ENCODE measurements around the gene RNU11. TPM values are rescaled to one million over a fixed set of nuclear protein-coding genes. Genes with fewer than 3 reads are reported as not detected.
A peak's percentile ranks its signal among the peaks of the same experiment; 100 is the strongest.
"Not testable (repeated sequence)": the region's sequence is repeated elsewhere in the genome, so short reads cannot be mapped to it uniquely, and the experiment has no call there.

The RNU11 gene
- total RNA-seq (2014; rRNA removed; shearing (Covaris generic)) = not detected in 2 replicates
- polyA plus RNA-seq (2015; cell fraction: cytosol; rRNA removed) = not detected in 2 replicates
- not detected in 2 replicates for polyA plus RNA-seq (2015; cell fraction: nucleus; rRNA removed)

DNA sequence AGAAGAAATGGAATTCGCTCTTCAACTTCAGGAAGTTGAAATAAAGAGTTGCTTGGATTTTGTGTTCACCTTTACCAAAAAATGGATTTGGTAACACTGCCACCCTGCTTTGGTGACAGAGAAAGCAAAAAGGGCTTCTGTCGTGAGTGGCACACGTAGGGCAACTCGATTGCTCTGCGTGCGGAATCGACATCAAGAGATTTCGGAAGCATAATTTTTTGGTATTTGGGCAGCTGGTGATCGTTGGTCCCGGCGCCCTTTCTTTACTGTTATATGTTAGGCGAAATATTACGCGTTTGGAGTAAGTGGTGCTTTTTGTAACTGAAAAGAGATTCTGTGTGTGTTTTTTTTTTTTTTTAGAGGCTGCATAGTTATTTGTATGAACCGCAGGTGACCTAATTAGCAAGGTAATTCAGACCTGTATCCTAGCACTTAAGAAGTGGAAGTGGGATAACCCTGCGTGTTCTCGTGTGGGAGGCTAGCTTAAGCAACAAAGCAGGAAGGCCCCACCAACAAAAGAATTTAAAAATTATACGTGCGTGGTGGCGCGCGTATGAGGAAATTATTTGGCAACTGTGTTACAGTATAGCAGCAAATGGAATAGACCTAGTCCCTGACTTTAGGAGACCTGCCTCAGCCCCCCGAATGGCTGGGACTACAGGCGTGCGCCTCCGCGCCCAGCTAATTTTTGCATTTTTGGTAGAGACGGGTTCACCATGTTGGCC lies at the start of gene RNU11:
Gene RNU11, plus strand, starts transcription at position 127 of the 725 bp plus-strand sequence.
- DNase-seq (ENCODE audit: low read depth) = peak; percentile 100

DNA sequence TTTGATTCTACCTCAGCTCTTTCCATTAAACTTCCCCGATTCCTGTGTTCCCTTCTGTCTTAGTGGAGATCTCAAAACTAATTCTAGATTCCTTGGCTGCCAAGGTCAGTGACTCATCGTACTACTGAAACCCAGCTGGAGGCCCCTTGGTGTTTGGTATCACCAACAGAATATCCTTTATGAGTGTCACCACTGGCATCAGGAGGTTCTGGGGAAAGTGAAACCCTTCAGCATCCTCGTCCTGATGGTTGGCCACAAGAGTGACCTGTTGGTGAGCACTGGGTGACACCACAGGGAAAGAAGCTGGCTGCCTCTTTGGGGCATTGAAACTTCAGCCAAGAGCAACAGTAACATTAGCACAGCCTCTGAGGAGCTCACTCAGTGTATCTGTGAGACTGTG lies 46.7 kb upstream of the RNU11 start:
- DNase-seq (ENCODE audit: low read depth) = peak; percentile 93

- peak; percentile 69 for DNase-seq (ENCODE audit: low read depth)
Observed at GRCh38 chr1:28602536-28603439, 45.6 kb upstream of the RNU11 start.

- no peak for DNase-seq (ENCODE audit: low read depth)
Observed at GRCh38 chr1:28604411-28604810, 44.0 kb upstream of the RNU11 start.

GRCh38 chr1:28604962-28605361 lies 43.4 kb upstream of the RNU11 start:
- DNase-seq (ENCODE audit: low read depth) = no peak

GRCh38 chr1:28606771-28607170 lies 41.6 kb upstream of the RNU11 start:
- DNase-seq (ENCODE audit: low read depth) = no peak

- DNase-seq (ENCODE audit: low read depth) = no peak
Observed at GRCh38 chr1:28613175-28613574, 35.2 kb upstream of the RNU11 start.

- no peak for DNase-seq (ENCODE audit: low read depth)
Observed at GRCh38 chr1:28631713-28632112, 16.7 kb upstream of the RNU11 start.

GRCh38 chr1:28632560-28632959 lies 15.8 kb upstream of the RNU11 start:
- DNase-seq (ENCODE audit: low read depth) = no peak

DNA sequence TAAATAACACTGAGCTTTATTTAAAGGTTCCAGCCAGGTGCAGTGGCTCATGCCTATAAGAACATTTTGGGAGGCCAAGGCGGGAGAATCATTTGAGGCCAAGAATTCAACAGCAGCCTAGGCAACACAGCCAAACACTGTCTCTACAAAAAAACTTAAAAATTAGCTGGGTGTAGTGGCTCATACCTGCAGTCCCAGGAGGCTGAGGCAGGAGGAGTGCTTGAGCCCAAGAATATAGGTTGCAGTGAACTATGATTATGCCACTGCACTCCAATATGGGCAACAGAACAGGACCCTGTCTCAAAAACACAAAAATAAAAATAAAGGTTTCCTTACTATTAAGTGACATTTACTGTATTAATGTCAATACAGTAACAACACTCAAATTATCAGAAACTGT lies 7.6 kb upstream of the RNU11 start:
- DNase-seq (ENCODE audit: low read depth) = peak; percentile 30

- DNase-seq (ENCODE audit: low read depth) = no peak
Observed at GRCh38 chr1:28642056-28642846, 6.1 kb upstream of the RNU11 start.

DNA sequence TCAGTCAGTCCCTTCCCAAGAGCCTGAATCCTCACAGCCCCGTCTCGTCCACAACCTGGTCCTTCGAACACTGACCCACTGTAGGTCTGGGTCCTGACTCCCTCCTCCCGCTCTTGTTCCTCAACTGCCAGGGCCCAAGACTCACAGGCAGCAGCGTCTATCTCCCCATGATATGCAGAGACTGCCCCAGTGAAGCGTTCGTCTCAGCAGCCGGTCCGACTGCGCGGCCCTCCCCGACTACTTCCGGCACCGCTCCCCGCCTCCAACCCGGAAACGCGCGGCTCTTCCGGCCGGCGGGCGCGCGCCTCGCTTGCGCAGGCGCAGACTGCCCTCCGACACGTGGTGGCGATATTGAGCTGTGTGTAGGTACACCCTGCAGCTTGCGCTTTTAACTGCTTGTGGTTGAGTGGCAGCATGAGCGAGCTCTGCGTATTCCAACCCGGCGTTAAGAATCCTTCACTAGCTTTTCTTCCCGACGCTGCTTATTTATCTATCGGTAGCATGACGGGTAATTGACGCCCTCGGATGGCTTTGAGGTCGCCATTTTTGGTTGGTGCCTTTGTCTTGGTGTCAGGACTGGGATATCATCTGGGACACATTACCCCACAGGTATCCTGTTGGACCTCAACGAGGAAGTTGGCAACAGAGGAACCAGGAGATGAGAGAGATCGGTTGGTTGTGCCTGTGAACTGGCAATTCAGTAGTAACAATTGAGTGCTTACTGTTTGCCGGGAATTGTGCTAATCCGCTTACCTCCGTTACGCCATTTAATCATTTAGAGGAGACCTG lies 5.4 kb upstream of the RNU11 start, which contains the start of gene TAF12:
Gene TAF12, minus strand, starts transcription at position 221 of the 789 bp plus-strand sequence. CDS start 20,986 bp downstream, outside the sequence.
- peak; percentile 97 for DNase-seq (ENCODE audit: low read depth)

DNA sequence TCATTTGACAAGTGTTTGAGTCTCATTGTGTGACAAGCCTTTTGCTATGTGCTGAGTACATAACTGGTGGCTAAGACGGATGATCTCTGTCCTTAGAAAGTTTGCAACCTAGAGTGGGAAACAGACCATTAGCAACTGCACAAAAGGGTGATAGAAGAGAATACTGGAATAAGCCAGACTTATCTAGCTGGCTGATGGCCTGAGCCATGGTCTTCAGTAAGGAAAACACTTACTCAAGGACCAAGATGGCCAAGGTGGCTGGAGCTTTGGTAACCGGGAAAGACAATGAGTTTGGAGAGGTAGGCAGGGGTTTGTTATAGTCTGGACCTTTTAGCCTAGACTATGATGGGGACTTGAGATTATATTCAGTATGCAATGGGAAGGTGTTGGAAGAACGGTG lies 3.9 kb upstream of the RNU11 start:
- DNase-seq (ENCODE audit: low read depth) = no peak

DNA sequence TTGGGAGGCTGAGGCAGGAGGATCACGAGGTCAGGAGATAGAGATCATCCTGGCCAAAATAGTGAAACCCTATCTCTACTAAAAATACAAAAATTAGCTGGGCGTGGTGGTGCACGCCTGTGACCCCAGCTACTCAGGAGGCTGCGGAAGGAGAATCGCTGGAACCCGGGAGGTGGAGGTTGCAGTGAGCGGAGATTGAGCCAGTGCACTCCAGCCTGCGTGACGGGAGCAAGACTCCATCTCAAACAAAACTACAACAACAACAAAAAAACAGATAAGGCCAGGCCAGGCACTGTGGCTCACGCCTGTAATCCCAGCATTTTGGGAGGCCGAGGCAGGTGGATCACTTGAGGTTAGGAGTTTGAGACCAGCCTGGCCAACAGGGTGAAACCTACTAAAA lies 3.0 kb upstream of the RNU11 start:
- DNase-seq (ENCODE audit: low read depth) = not testable (repeated sequence)

DNA sequence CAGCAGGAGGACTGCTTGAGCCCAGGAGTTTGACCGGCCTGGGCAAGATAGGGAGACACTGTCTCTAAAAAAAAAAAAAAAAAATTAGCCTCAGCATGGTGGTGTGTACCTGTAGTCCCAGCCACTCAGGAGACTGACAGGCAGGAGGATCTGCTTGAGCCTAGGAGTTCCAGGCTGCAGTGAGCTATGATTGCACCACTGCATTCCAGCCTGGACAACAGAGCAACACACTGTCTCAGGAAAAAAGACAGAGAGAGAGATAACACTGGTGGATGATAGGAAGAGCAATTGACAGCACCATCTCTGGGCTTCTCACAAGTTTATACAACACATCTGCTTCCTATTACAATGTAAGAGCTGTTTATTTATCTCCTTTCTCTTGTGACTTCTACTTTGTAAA lies 2.4 kb upstream of the RNU11 start:
- DNase-seq (ENCODE audit: low read depth) = no peak

DNA sequence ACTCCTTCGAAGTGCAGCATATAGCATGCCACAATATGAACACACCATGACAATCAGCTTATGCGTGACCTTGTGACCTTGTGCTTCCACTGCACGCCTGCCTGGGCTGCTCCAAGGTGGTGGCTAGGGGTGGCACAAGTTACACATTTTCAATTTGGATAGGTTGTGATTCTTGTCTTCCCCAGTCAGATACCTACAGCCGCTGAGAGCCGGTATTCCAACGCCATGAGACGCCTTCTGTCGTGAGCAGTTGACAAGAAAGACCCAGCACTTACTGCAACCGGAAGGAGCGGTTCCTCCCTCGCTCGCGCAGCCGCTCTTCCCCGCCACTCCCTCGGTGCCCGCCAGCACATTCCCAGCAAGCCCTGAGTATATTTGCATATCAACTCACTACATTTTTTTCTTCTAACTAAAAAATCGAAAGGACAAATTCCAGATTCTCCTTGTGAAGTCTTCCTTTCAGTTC lies 359 bp upstream of the RNU11 start:
- peak; percentile 94 for DNase-seq (ENCODE audit: low read depth)

DNA sequence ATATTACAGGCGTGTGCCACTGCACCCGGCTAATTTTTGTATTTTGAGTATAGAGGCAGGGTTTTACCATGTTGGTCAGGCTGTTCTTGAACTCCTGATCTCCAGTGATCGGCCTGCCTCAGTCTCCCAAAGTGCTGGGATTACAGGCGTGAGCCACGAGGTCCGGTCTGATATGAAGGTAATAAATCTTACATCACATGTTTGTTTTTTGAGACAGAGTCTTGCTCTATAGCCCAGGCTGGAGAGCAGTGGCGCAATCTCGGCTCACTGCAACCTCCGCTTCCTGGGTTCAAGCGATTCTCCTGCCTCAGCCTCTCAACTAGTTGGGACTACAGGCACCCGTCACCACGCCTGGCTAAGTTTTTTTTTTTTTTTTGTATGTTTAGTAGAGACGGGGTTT lies 4.7 kb downstream of the RNU11 start:
- DNase-seq (ENCODE audit: low read depth) = not testable (repeated sequence)

DNA sequence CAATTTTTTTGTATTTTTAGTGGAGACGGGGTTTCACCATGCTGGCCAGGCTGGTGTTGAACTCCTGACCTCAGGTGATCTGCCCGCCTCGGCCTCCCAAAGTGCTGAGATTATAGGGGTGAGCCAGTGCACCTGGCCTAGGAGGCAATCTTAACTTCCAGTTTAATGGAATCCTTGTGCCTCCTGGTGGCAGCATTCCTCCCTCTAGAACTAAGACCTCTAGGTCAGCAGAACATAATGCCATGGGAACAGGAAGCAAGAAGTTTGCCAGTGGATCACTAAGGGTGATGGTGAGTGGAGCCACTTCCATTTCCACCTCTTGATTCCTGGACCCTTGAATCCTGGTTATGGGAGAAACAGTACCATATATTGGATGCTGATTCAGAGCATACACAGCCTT lies 5.5 kb downstream of the RNU11 start:
- DNase-seq (ENCODE audit: low read depth) = peak; percentile 30

GRCh38 chr1:28655448-28656311 lies 7.3 kb downstream of the RNU11 start:
- DNase-seq (ENCODE audit: low read depth) = not testable (repeated sequence)

All from HT1080 (cell line).